Heart left ventricle (tissue), 16 donors: ENCODE measurements around the gene CALU. TPM values are rescaled to one million over a fixed set of nuclear protein-coding genes. Genes with fewer than 3 reads are reported as not detected.

Experiments used
- ATAC-seq, 4 donors: fragments of 200-7000 bp; cut with Tn5 transposase; one replicate each; pipeline ENCODE4 v1.9.1; 2020 to 2022; ENCODE audit warnings: moderate library complexity in 4 of 4, mild to moderate bottlenecking in 3 of 4, moderate number of reproducible peaks in 1 of 4
- DNase-seq, 5 donors: peaks; one replicate each; pipeline ENCODE4 v3.0.0-alpha.2; 2020
- H3K27ac ChIP-seq, 12 donors: fragments of 200-600 bp; sonication (generic) in 4 of 12; one replicate each; pipeline versions ENCODE4 v1.5.0 to v1.8.0; 2016 to 2022; ENCODE audit warnings: mild to moderate bottlenecking in 2 of 12
- H3K27me3 ChIP-seq, 9 donors: fragments of 200-600 bp; sonication (generic) in 2 of 9; one replicate each; pipeline versions ENCODE4 v1.5.1 to v1.8.0; 2016 to 2022; ENCODE audit warnings: mild to moderate bottlenecking in 3 of 9
- H3K36me3 ChIP-seq, 9 donors: fragments of 200-600 bp; sonication (generic) in 2 of 9; one replicate each; pipeline versions ENCODE4 v1.5.0 to v1.8.0; 2018 to 2022; ENCODE audit warnings: mild to moderate bottlenecking in 2 of 9
- H3K4me1 ChIP-seq, 12 donors: fragments of 200-600 bp; sonication (generic) in 4 of 12; one replicate each; pipeline versions ENCODE4 v1.5.0 to v1.8.0; 2016 to 2022; ENCODE audit warnings: mild to moderate bottlenecking in 3 of 12
- H3K4me3 ChIP-seq, 12 donors: fragments of 200-600 bp; sonication (generic) in 4 of 12; one replicate each; pipeline versions ENCODE4 v1.5.0 to v1.8.0; 2017 to 2022; ENCODE audit warnings: mild to moderate bottlenecking in 9 of 12, moderate library complexity in 4 of 12
- H3K9me3 ChIP-seq, 12 donors: fragments of 200-600 bp; sonication (generic) in 4 of 12; one replicate each; pipeline versions ENCODE4 v1.5.0 to v1.8.0; 2016 to 2022; ENCODE audit warnings: mild to moderate bottlenecking in 1 of 12
- POLR2A ChIP-seq, 2 donors: fragments of 450-650 bp; IDR thresholded peaks; one replicate each; pipeline ENCODE4 v1.6.1; 2017; ENCODE audit warnings: antibody characterized with exemption in 2 of 2, mild to moderate bottlenecking in 2 of 2, moderate library complexity in 2 of 2
- WGBS, 4 donors: extraction: QIAGEN DNeasy Blood & Tissue Kit in 2 of 4; methylation state at CpG; one replicate each; pipeline versions ENCODE4 v1.1.5 to v1.1.7; 2013 to 2018; 5-methylcytosine and 5-hydroxymethylcytosine counted together
- intact Hi-C, 10 donors: fragments of 100-400 bp; cut with DNase I; formaldehyde crosslinking; loops; one replicate each; pipeline versions ENCODE4 v1.11.1 to v1.14.2; 2022
- polyA plus RNA-seq, 2 donors: library from polyadenylated mRNA; stranded (reverse); fragments of 200-250 nt; gene quantifications; one replicate each; pipeline ENCODE4 v1.2.3, GENCODE V29; 2013
- total RNA-seq, 9 donors: library from RNA; depleted of rRNA in 2 of 9; stranded (reverse); fragments of >200 nt in 2 of 9; fragmentation: NEBNext Ultra II Directional in 3 of 9; extraction: Animal tissue kit (Norgen Biotek cat#: 25700) in 3 of 9; gene quantifications; one replicate each; pipeline versions ENCODE4 v1.1.0 to v1.2.4, GENCODE V29; 2016 to 2023
- TF ChIP-seq, protein P1 (sequence below), 12 donors: fragments of 200-600 bp; sonication (generic) in 4 of 12; IDR thresholded peaks; one replicate each; pipeline versions ENCODE4 v1.5.0 to v1.8.0; 2018 to 2022; ENCODE audit warnings: antibody characterized with exemption in 12 of 12, mild to moderate bottlenecking in 5 of 12
- donor health status: ischemic (EF 13 %, LVEDD 7.1; RV severe dilation, severe dysfunction).
- donor health status: healthy with polysubstance abuse.
- donor health status: DM: no; HTN: yes; CAD: no.
- donor health status: DM: no; HTN: no; CAD: no.
- donor health status: ischemic (EF 25% LVEDD 6.9; RV normal size, moderate dysfunction).
- donor health status: ischemic (EF 25% LVEDD 5.7; RV mildly dilated, moderate dysfunction).
- donor health status: healthy.
- donor health status: DM: yes; HTN: yes; CAD: no.
- donor health status: ischemic (EF 35%, LVEDD 5.7; RV mildly dilated, moderate dysfunction).
- donor health status: nonischemic (EF 11% LVEDD 7.7; RV severe dilation, severe dysfunction).
- donor health status: DM: yes; HTN: yes; CAD: no.
- donor health status: PGD.
- donor health status: ischemic (EF 29% LVEDD 5.4; RV normal size, mild dysfunction).
- donor health status: nonischemic (EF 23%, LVEDD 6.1; RV moderate dilation, normal function).

CALU gene
- total and polyA plus RNA-seq, 11 donors, result 51.4 to 689 (median 257) TPM

GRCh38 chr7:128770233-128770632, 31.1 kb downstream of the CALU start:
- intact Hi-C loops, result no loop called here
- no peak overlapping the region for H3K4me3 ChIP-seq
- no peaks in the 10 kb centered on the region for H3K9me3 ChIP-seq
- no peak for ATAC-seq
- TF ChIP-seq, protein P1, sequence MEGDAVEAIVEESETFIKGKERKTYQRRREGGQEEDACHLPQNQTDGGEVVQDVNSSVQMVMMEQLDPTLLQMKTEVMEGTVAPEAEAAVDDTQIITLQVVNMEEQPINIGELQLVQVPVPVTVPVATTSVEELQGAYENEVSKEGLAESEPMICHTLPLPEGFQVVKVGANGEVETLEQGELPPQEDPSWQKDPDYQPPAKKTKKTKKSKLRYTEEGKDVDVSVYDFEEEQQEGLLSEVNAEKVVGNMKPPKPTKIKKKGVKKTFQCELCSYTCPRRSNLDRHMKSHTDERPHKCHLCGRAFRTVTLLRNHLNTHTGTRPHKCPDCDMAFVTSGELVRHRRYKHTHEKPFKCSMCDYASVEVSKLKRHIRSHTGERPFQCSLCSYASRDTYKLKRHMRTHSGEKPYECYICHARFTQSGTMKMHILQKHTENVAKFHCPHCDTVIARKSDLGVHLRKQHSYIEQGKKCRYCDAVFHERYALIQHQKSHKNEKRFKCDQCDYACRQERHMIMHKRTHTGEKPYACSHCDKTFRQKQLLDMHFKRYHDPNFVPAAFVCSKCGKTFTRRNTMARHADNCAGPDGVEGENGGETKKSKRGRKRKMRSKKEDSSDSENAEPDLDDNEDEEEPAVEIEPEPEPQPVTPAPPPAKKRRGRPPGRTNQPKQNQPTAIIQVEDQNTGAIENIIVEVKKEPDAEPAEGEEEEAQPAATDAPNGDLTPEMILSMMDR (IDR thresholded peaks at IDR 0.05), result no peak
- no peak for TF ChIP-seq POLR2A (IDR thresholded peaks at IDR 0.05)
- 27 to 44% (median 35%) methylated on average over 2 of the region's 2 CpGs for WGBS, 4 donors
- no peak overlapping the region for H3K27ac ChIP-seq
- no peak for DNase-seq
- peaks cover 0 to 92% (median 82%) of the 10 kb centered on the region in 9 donors for H3K36me3 ChIP-seq
- peaks cover 0 to 29% (median 5%) of the 10 kb centered on the region in 12 donors for H3K4me1 ChIP-seq
- no peaks in the 10 kb centered on the region for H3K27me3 ChIP-seq

- ATAC-seq, result peak in 1 of 4 donors; percentile 14
These were observed 34.4 kb downstream of the CALU start for GRCh38 chr7:128773604-128774003.

GRCh38 chr7:128774029-128774689, 35.0 kb downstream of the CALU start:
- ATAC-seq (peak in 1 of 4 donors; percentile 14), DNase-seq (no peak)
- intact Hi-C loops, result no loop called here
- no peak overlapping the region for H3K27ac ChIP-seq
- 92 to 98% (median 96%) methylated on average over 13 of the region's 13 CpGs for WGBS, 4 donors
- peaks cover 0 to 13% (median 2%) of the 10 kb centered on the region in 12 donors for H3K4me1 ChIP-seq
- H3K27me3 ChIP-seq, result no peaks in the 10 kb centered on the region
- peaks cover 0 to 55% (median 45%) of the 10 kb centered on the region in 9 donors for H3K36me3 ChIP-seq
- no peak for TF ChIP-seq POLR2A (IDR thresholded peaks at IDR 0.05)
- TF ChIP-seq, protein P1 (IDR thresholded peaks at IDR 0.05), result no peak
- H3K9me3 ChIP-seq, result peaks cover 0 to 16% (median 8%) of the 10 kb centered on the region in 12 donors
- H3K4me3 ChIP-seq, result no peak overlapping the region

More at GRCh38 chr7:128773604-128774003, 34.4 kb downstream of the CALU start:
- Histone ChIP-seq H3K4me3 (no peak overlapping the region), H3K9me3 (peaks cover 0 to 14% (median 8%) of the 10 kb centered on the region in 12 donors), H3K27ac (no peak overlapping the region), H3K27me3 (no peaks in the 10 kb centered on the region), H3K4me1 (peaks cover 0 to 13% (median 2%) of the 10 kb centered on the region in 12 donors), H3K36me3 (peaks cover 0 to 61% (median 51%) of the 10 kb centered on the region in 9 donors)
- WGBS, 4 donors, result 97 to 99% (median 98%) methylated on average over 12 of the region's 12 CpGs
- no peak for TF ChIP-seq POLR2A (IDR thresholded peaks at IDR 0.05)
- TF ChIP-seq, protein P1 (IDR thresholded peaks at IDR 0.05), result no peak
- intact Hi-C loops, result no loop called here
- no peak for DNase-seq

DNA sequence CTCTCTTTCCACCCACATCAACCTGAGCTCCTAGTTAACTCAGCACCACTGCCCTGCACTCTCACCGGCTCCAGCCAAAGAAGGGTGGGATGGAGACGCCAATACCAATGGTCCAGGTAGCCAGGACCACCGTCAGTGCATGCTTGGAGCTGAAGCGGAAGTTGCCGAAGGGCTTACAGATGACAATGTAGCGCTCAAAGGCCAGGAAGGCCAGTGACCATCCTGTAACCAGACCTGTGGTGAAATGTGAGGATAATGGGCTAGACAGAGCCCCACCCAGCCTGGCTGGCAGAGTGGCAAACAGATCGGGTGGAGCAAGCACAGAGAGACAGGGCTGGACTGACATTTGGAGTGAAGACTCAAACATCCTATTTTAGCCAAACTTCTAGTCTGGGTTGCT, 35.8 kb downstream of the CALU start:
- no peak overlapping the region for H3K27ac ChIP-seq
- H3K36me3 ChIP-seq, result peaks cover 0 to 47% (median 38%) of the 10 kb centered on the region in 9 donors
- H3K9me3 ChIP-seq, result peaks cover 0 to 16% (median 8%) of the 10 kb centered on the region in 12 donors
- no peak for TF ChIP-seq POLR2A (IDR thresholded peaks at IDR 0.05)
- TF ChIP-seq, protein P1 (IDR thresholded peaks at IDR 0.05), result no peak
- WGBS, 4 donors, result 94 to 96% (median 96%) methylated on average over 7 of the region's 7 CpGs
- peaks cover 0 to 9% (median 2%) of the 10 kb centered on the region in 12 donors for H3K4me1 ChIP-seq
- intact Hi-C loops, result no loop called here
- no peak overlapping the region for H3K4me3 ChIP-seq
- H3K27me3 ChIP-seq, result no peaks in the 10 kb centered on the region
- no peak for DNase-seq
- ATAC-seq, result peak in 1 of 4 donors; percentile 7
